HUES6 (cell line): Measurements from ENCODE around the gene PHKB.

Source experiments
- H3K27ac ChIP-seq: 2 replicates; pipeline ENCODE4 v1.7.0; 2013; ENCODE audit warnings: low read depth, mild to moderate bottlenecking, low read length, inconsistent platforms
- H3K27me3 ChIP-seq: 2 replicates; pipeline ENCODE4 v1.6.1; 2013; ENCODE audit warnings: low read length; ENCODE audit not compliant: control insufficient read depth, insufficient read depth
- H3K36me3 ChIP-seq: 2 replicates; pipeline ENCODE4 v1.6.1; 2013; ENCODE audit warnings: low read length; ENCODE audit not compliant: control insufficient read depth, insufficient read depth
- H3K4me1 ChIP-seq: 2 replicates; pipeline ENCODE4 v1.6.1; 2013; ENCODE audit warnings: low read length; ENCODE audit not compliant: control insufficient read depth, insufficient read depth
- H3K4me3 ChIP-seq: 2 replicates; pipeline ENCODE4 v1.5.1; 2013; ENCODE audit warnings: low read depth, low read length
- H3K9ac ChIP-seq: one replicate; pipeline ENCODE4 v1.6.1; 2013; ENCODE audit warnings: mild to moderate bottlenecking, low read length
- H3K9me3 ChIP-seq: 2 replicates; pipeline ENCODE4 v1.6.1; 2013; ENCODE audit warnings: low read depth, low read length; ENCODE audit not compliant: control insufficient read depth, insufficient read depth

PHKB gene

GRCh38 chr16:47590472-47590871, 129.3 kb downstream of the PHKB start:
- no peaks in the 10 kb centered on the region for H3K4me1 ChIP-seq
- no peak overlapping the region for H3K9ac ChIP-seq
- no peak overlapping the region for H3K4me3 ChIP-seq
- no peak overlapping the region for H3K27ac ChIP-seq
- no peaks in the 10 kb centered on the region for H3K27me3 ChIP-seq
- no peaks in the 10 kb centered on the region for H3K9me3 ChIP-seq
- peaks cover 28% of the 10 kb centered on the region for H3K36me3 ChIP-seq

GRCh38 chr16:47592232-47592631, 131.1 kb downstream of the PHKB start:
- no peak overlapping the region for H3K27ac ChIP-seq

GRCh38 chr16:47599512-47599911, 138.4 kb downstream of the PHKB start:
- Histone ChIP-seq H3K9me3 (no peaks in the 10 kb centered on the region), H3K9ac (no peak overlapping the region), H3K4me3 (no peak overlapping the region), H3K36me3 (no peaks in the 10 kb centered on the region), H3K27ac (no peak overlapping the region), H3K4me1 (no peaks in the 10 kb centered on the region), H3K27me3 (no peaks in the 10 kb centered on the region)

More at GRCh38 chr16:47592232-47592631, 131.1 kb downstream of the PHKB start:
- Histone ChIP-seq H3K36me3 (peaks cover 28% of the 10 kb centered on the region), H3K9ac (no peak overlapping the region), H3K4me1 (no peaks in the 10 kb centered on the region), H3K9me3 (no peaks in the 10 kb centered on the region), H3K27me3 (no peaks in the 10 kb centered on the region), H3K4me3 (no peak overlapping the region)

- Histone ChIP-seq H3K9me3 (no peaks in the 10 kb centered on the region), H3K27ac (no peak overlapping the region), H3K36me3 (no peaks in the 10 kb centered on the region), H3K27me3 (no peaks in the 10 kb centered on the region), H3K4me1 (no peaks in the 10 kb centered on the region), H3K4me3 (no peak overlapping the region), H3K9ac (no peak overlapping the region)
Observed at GRCh38 chr16:47600376-47600775, 139.2 kb downstream of the PHKB start.

- no peaks in the 10 kb centered on the region for H3K27me3 ChIP-seq
- H3K4me1 ChIP-seq = no peaks in the 10 kb centered on the region
- no peak overlapping the region for H3K4me3 ChIP-seq
- no peak overlapping the region for H3K9ac ChIP-seq
- 0 out of 2 replicates have a peak, but pooled peaks cover 3% of the 10 kb centered on the region for H3K36me3 ChIP-seq
- H3K27ac ChIP-seq = no peak overlapping the region
- no peaks in the 10 kb centered on the region for H3K9me3 ChIP-seq
Observed at GRCh38 chr16:47604306-47604705, 143.2 kb downstream of the PHKB start.

GRCh38 chr16:47611042-47611441, 149.9 kb downstream of the PHKB start:
- no peak overlapping the region for H3K9ac ChIP-seq
- H3K4me3 ChIP-seq = no peak overlapping the region
- H3K4me1 ChIP-seq = no peaks in the 10 kb centered on the region
- H3K27ac ChIP-seq = no peak overlapping the region
- no peaks in the 10 kb centered on the region for H3K9me3 ChIP-seq
- H3K27me3 ChIP-seq = no peaks in the 10 kb centered on the region
- peaks cover 6% of the 10 kb centered on the region; the same call in 1 of the 2 replicates for H3K36me3 ChIP-seq

GRCh38 chr16:47611848-47612493, 150.8 kb downstream of the PHKB start:
- no peak overlapping the region for H3K27ac ChIP-seq
- no peak overlapping the region for H3K4me3 ChIP-seq
- no peaks in the 10 kb centered on the region for H3K4me1 ChIP-seq
- H3K36me3 ChIP-seq = peaks cover 6% of the 10 kb centered on the region; the same call in 1 of the 2 replicates
- H3K27me3 ChIP-seq = no peaks in the 10 kb centered on the region
- H3K9ac ChIP-seq = no peak overlapping the region
- H3K9me3 ChIP-seq = no peaks in the 10 kb centered on the region

- Histone ChIP-seq H3K4me1 (peaks cover 2% of the 10 kb centered on the region; the same call in 1 of the 2 replicates), H3K4me3 (no peak overlapping the region), H3K9ac (no peak overlapping the region), H3K27ac (no peak overlapping the region), H3K9me3 (no peaks in the 10 kb centered on the region), H3K27me3 (no peaks in the 10 kb centered on the region), H3K36me3 (peaks cover 4% of the 10 kb centered on the region; the same call in 1 of the 2 replicates)
Observed at GRCh38 chr16:47612711-47613110, 151.6 kb downstream of the PHKB start.

GRCh38 chr16:47613251-47613650, 152.1 kb downstream of the PHKB start:
- Histone ChIP-seq H3K4me1 (peaks cover 2% of the 10 kb centered on the region; the same call in 1 of the 2 replicates), H3K9me3 (no peaks in the 10 kb centered on the region), H3K27me3 (no peaks in the 10 kb centered on the region), H3K4me3 (no peak overlapping the region), H3K36me3 (peaks cover 4% of the 10 kb centered on the region; the same call in 1 of the 2 replicates), H3K9ac (no peak overlapping the region), H3K27ac (no peak overlapping the region)

- Histone ChIP-seq H3K9me3 (no peaks in the 10 kb centered on the region), H3K27ac (no peak overlapping the region), H3K4me3 (no peak overlapping the region), H3K27me3 (no peaks in the 10 kb centered on the region), H3K4me1 (peaks cover 2% of the 10 kb centered on the region; the same call in 1 of the 2 replicates), H3K36me3 (no peaks in the 10 kb centered on the region), H3K9ac (no peak overlapping the region)
Observed at GRCh38 chr16:47617732-47618131, 156.6 kb downstream of the PHKB start.

GRCh38 chr16:47622451-47623176, 161.5 kb downstream of the PHKB start:
- H3K4me3 ChIP-seq = no peak overlapping the region
- no peaks in the 10 kb centered on the region for H3K36me3 ChIP-seq
- no peak overlapping the region for H3K9ac ChIP-seq
- H3K9me3 ChIP-seq = no peaks in the 10 kb centered on the region
- H3K4me1 ChIP-seq = peaks cover 16% of the 10 kb centered on the region
- H3K27me3 ChIP-seq = no peaks in the 10 kb centered on the region
- no peak overlapping the region for H3K27ac ChIP-seq
